ENCODE results near the gene CRABP2.

The CRABP2 gene

DNA sequence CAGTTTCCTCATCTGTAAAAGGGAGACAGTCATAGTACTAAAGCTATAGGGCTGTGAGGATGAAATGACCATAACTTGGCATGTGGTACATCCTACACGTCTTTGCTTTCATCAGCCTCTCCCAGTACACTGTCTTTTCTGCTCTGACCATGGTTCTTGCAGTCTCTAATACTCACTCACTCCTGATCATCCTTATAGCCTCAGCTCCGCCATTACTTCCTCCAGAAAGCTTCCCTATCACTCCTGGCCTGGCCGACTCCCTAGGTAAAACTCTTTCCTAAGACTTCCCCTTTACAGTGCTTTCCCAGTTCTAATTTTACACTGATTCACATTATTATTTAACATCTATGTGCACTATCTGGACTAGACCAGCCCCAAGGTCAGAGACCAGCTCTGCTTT lies 40.5 kb upstream of the CRABP2 start:
- DNase-seq (ENCODE audit: low spot score), result no peak
- TF ChIP-seq, protein P1, sequence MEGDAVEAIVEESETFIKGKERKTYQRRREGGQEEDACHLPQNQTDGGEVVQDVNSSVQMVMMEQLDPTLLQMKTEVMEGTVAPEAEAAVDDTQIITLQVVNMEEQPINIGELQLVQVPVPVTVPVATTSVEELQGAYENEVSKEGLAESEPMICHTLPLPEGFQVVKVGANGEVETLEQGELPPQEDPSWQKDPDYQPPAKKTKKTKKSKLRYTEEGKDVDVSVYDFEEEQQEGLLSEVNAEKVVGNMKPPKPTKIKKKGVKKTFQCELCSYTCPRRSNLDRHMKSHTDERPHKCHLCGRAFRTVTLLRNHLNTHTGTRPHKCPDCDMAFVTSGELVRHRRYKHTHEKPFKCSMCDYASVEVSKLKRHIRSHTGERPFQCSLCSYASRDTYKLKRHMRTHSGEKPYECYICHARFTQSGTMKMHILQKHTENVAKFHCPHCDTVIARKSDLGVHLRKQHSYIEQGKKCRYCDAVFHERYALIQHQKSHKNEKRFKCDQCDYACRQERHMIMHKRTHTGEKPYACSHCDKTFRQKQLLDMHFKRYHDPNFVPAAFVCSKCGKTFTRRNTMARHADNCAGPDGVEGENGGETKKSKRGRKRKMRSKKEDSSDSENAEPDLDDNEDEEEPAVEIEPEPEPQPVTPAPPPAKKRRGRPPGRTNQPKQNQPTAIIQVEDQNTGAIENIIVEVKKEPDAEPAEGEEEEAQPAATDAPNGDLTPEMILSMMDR (IDR thresholded peaks at IDR 0.05; ENCODE audit: extremely low read depth, missing control alignments), result no peak

DNA sequence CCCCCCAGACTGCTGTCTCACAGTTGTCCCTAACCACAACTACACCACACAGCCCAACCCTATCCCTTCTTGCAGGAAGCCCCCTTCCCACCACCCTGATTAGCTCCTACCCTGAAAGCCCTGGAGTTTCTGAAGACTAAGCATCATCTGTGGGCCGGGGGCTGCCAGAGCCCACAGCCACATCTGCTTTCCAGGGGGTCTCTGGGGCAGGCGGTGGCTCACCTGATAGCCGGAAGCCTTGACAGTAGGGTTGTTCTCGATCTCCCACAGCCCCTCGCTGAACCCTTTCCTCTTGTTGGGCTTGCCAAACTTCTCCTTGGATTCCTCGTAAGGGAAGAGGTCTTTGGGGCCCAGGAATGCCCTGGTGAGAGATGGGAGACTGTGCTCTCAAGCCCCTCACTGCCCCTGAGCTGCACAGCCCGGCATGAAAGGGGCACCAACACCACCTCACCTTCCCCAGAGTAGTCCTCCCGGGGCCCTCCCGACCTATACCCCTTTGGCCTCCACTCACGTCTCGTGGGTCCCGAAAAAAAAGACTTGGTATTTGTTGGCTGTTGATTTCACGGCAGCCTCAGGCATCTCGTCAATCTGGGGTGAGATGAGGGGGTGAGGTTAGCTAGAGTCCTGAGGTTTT lies 39.5 kb upstream of the CRABP2 start:
- TF ChIP-seq, protein P1 (IDR thresholded peaks at IDR 0.05; ENCODE audit: extremely low read depth, missing control alignments), result no peak
- DNase-seq (ENCODE audit: low spot score), result no peak

DNA sequence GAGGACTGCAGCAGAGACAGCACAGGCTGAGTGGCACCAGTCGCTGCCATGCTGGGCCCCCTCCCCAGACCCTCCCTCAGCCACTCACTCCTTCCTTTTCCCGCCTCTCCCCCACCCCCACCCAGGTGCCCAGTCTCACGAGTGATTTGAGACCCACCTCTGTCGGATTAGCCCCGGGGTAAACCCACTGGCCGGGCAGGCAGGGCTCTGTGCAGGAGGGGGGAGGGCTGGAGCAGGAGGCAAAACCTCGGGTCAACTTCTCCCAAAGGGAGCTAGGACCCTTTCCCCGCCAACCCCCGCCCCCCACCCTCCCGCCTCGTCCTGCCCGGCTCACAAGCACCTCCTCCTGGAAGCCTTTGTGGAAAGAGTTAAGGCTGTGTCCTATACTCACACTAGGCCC lies 39.0 kb upstream of the CRABP2 start:
- DNase-seq (ENCODE audit: low spot score), result no peak
- TF ChIP-seq, protein P1 (IDR thresholded peaks at IDR 0.05; ENCODE audit: extremely low read depth, missing control alignments), result no peak

DNA sequence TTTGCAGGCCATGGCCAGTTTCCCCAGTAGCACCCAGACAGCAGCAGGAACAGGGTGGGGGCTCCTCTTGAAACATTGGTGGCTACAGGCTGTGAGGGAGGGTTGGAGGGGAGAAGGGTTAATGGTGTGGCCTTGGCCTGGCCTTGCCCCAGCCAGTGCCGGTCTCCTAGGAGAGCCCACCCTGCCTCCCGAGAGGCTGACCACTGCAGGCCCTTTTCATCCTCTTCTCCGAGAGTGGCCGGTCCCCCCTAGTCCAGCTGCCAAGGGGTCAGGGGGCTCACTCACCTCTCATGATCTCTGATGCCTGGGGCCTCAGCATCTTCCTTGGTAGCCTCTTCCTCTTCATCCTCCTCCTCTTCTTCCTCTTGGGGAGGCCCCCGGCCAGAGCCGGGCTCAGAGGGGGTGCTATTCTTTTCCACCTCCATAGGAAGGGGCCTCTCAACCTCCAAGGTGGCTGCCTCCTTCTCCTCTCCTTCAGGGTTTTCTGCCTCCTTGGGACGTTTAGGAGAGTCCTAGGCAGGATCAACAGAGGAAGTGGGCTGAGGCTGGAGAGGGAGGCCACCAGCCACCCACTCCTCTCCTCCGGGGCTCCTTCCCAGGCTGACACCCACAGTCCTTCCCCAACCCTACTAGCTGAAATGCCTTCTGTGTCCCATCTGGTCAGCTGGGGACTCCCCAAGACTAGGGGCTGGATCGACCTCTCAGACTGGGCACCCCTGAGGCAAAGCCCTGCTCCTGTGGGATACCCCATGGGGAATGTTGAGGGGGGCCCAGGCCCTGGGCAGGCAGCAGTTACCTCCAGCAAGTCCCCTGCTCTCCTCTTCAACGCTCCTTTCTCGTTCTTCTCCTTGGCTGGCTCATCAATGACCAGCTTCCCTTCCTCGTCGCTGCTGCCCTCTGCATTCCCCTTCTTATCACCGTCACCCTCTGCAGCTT lies 38.3 kb upstream of the CRABP2 start:
- TF ChIP-seq, protein P1 (IDR thresholded peaks at IDR 0.05; ENCODE audit: extremely low read depth, missing control alignments), result no peak
- no peak for DNase-seq (ENCODE audit: low spot score)

DNA sequence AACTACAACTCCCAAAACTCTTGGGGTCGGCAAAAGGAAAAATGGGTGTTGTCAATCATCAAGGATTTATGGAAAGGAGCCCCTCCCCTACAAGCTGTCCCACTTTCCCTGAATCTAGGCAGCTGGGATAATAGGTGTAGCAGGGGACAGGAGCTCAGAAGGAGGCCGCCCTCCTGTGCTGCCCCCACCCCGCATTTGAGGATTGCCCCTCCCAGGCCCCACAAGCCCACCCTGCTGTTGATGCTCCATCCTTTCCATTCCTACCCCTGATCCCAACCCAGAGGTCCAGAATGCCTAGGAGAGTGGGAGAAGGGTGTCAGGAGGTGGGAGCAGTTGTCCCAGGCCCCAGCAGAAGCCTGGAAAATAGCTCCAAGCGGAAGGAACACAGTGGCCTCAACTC lies 37.4 kb upstream of the CRABP2 start:
- DNase-seq (ENCODE audit: low spot score), result no peak
- TF ChIP-seq, protein P1 (IDR thresholded peaks at IDR 0.05; ENCODE audit: extremely low read depth, missing control alignments), result no peak

DNA sequence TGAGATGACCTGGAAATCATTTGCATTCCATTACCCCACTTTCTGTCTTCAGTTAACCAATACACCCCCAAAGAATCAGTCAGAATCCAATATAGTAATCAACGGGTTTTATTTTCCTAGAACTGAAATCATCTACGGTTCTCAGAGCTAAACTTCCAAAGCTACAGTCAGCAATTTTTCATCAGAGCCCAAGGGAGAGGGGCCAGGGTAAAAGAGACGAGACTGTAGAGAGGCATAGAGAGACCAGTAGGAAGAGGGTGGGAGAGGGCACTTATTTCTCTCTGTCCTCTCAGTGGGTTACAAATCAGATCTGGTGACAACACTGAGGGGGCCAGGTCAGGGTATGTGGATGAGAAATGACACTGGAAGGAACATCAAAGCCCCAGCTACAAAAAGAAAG lies 36.6 kb upstream of the CRABP2 start:
- DNase-seq (ENCODE audit: low spot score), result no peak
- TF ChIP-seq, protein P1 (IDR thresholded peaks at IDR 0.05; ENCODE audit: extremely low read depth, missing control alignments), result no peak

DNA sequence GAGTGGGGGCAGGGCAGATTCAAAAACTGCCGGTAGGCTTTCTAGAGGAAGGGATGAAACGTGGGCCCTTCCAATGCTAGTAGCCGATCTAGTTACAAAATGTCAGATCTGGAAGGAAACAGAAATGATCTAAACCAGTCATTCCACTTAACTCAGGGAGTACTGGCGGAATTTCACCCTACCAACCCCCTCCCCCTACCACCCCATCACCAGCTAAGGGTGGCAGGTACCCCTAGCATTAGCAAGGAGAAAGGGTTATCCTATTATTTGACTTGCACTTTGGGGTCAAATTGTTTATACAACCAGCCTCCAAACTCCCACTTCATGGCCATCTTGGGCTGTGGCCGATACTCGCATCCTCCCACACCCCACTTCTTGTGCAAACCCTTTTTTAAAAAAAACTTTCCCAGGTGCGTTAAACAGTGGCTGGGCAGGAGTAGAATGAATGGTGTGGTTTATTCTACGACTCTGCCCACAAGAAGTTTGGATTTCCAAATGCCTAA lies 36.1 kb upstream of the CRABP2 start:
- TF ChIP-seq, protein P1 (IDR thresholded peaks at IDR 0.05; ENCODE audit: extremely low read depth, missing control alignments), result no peak
- DNase-seq (ENCODE audit: low spot score), result no peak

Data from GM20000 (cell line).